HG03039 (cell line): ENCODE results near the gene PRR19.

Experiments used
- ATAC-seq: cut with Tn5 transposase; IDR thresholded peaks from one replicate; pipeline ENCODE4 v1.9.1; 2021; ENCODE audit warnings: mild to moderate bottlenecking, moderate library complexity; ENCODE audit not compliant: unreplicated experiment

The PRR19 gene

GRCh38 chr19:42271045-42271419, 30.9 kb upstream of the PRR19 start:
- ATAC-seq, result no peak

GRCh38 chr19:42271861-42272534, 29.9 kb upstream of the PRR19 start:
- no peak for ATAC-seq

- ATAC-seq, result no peak
Measured at GRCh38 chr19:42272535-42272897, 29.4 kb upstream of the PRR19 start.

- ATAC-seq, result no peak
Measured at GRCh38 chr19:42272989-42273406, 28.9 kb upstream of the PRR19 start.

GRCh38 chr19:42273407-42274064, 28.4 kb upstream of the PRR19 start:
- ATAC-seq, result no peak

- no peak for ATAC-seq
Measured at GRCh38 chr19:42274065-42274682, 27.8 kb upstream of the PRR19 start.

- ATAC-seq, result no peak
Measured at GRCh38 chr19:42275103-42275502, 26.8 kb upstream of the PRR19 start.

GRCh38 chr19:42275517-42275916, 26.4 kb upstream of the PRR19 start:
- ATAC-seq, result no peak

GRCh38 chr19:42276284-42276683, 25.6 kb upstream of the PRR19 start:
- no peak for ATAC-seq

- no peak for ATAC-seq
Measured at GRCh38 chr19:42276821-42277220, 25.1 kb upstream of the PRR19 start.

GRCh38 chr19:42277821-42278451, 24.0 kb upstream of the PRR19 start:
- ATAC-seq, result no peak

GRCh38 chr19:42278452-42279154, 23.3 kb upstream of the PRR19 start:
- no peak for ATAC-seq

GRCh38 chr19:42279155-42279901, 22.6 kb upstream of the PRR19 start:
- ATAC-seq, result no peak

- ATAC-seq, result no peak
Measured at GRCh38 chr19:42279902-42280814, 21.8 kb upstream of the PRR19 start.

- no peak for ATAC-seq
Measured at GRCh38 chr19:42280815-42281145, 21.2 kb upstream of the PRR19 start.

GRCh38 chr19:42281146-42281826, 20.6 kb upstream of the PRR19 start:
- no peak for ATAC-seq

- no peak for ATAC-seq
Measured at GRCh38 chr19:42281827-42282762, 19.8 kb upstream of the PRR19 start.

- ATAC-seq, result no peak
Measured at GRCh38 chr19:42282819-42283187, 19.1 kb upstream of the PRR19 start.
